Coronary artery (tissue), 2 donors: ENCODE data around the gene SH3BGR.

Source experiments
- DNase-seq: peaks from one replicate; pipeline ENCODE4 v3.0.0-alpha.2; 2017; ENCODE audit warnings: low spot score
- H3K27ac ChIP-seq, 2 donors: fragments of 200-600 bp; sonication (generic); one replicate each; pipeline ENCODE4 v1.5.1; 2016 to 2019
- H3K4me3 ChIP-seq: fragments of 200-600 bp; sonication (generic); 2 replicates; pipeline ENCODE4 v1.5.1; 2016; ENCODE audit warnings: mild to moderate bottlenecking, moderate library complexity
- TF ChIP-seq, protein P1 (sequence below): fragments of 200-600 bp; sonication (generic); IDR thresholded peaks from one replicate; pipeline ENCODE4 v1.5.1; 2019; ENCODE audit warnings: antibody characterized with exemption

SH3BGR gene

GRCh38 chr21:39474611-39475010 lies 22.8 kb downstream of the SH3BGR start:
- DNase-seq: no peak
- TF ChIP-seq, protein P1, sequence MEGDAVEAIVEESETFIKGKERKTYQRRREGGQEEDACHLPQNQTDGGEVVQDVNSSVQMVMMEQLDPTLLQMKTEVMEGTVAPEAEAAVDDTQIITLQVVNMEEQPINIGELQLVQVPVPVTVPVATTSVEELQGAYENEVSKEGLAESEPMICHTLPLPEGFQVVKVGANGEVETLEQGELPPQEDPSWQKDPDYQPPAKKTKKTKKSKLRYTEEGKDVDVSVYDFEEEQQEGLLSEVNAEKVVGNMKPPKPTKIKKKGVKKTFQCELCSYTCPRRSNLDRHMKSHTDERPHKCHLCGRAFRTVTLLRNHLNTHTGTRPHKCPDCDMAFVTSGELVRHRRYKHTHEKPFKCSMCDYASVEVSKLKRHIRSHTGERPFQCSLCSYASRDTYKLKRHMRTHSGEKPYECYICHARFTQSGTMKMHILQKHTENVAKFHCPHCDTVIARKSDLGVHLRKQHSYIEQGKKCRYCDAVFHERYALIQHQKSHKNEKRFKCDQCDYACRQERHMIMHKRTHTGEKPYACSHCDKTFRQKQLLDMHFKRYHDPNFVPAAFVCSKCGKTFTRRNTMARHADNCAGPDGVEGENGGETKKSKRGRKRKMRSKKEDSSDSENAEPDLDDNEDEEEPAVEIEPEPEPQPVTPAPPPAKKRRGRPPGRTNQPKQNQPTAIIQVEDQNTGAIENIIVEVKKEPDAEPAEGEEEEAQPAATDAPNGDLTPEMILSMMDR: no peak
- no peak overlapping the region for H3K27ac ChIP-seq
- H3K4me3 ChIP-seq: no peak overlapping the region

DNA sequence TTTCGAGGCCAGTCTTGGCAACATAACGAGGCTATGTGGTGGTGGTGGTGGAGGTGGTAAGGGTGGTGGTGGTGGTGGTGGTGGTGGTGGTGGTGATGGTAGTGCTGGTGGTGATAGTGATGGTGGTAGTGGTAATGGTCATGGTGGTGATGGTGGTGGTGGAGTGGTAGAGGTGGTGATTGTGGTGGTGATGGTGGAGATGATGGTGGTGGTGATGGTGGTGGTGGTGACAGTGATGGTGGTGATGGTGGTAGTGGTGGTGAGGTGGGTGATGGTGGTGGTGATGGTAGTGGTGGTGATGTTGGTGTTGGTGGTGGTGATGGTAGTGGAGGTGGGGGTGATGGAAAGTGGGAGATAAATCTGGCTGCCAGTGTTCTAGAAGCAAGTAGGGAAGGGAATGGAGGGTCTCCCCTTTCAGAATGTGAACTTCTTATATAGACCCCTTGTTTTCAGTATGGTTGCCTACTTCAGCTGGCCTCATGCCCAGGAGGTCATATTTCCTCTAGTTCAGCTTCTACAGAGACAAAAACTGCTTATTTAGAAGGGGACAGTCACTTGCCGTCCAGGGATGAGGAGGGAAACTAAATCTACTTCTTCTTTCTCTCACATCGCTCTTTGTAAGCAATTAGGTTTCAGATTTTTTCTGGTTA lies 27.5 kb downstream of the SH3BGR start:
- Histone ChIP-seq H3K4me3 (no peak overlapping the region), H3K27ac (no peak overlapping the region)
- TF ChIP-seq, protein P1: no peak
- DNase-seq: no peak

DNA sequence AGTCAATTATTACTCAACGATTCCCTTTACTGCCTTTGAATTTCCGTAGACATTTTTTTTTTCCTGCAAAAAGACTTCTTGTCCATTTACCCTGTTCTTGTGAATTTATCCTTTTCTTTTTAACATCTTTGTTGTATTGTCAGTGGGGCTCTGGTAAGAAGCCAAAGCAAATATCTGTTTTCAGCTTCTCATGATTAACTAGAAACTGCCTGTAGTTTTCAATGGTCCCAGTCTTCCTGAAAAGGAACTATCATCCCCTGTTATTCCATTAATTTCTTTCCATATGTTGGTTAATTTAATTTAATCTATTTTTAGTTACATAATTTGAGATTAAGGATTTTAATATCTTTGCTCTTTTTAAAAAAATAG lies 28.0 kb downstream of the SH3BGR start:
- H3K27ac ChIP-seq: no peak overlapping the region
- TF ChIP-seq, protein P1: no peak
- DNase-seq: no peak
- H3K4me3 ChIP-seq: no peak overlapping the region

DNA sequence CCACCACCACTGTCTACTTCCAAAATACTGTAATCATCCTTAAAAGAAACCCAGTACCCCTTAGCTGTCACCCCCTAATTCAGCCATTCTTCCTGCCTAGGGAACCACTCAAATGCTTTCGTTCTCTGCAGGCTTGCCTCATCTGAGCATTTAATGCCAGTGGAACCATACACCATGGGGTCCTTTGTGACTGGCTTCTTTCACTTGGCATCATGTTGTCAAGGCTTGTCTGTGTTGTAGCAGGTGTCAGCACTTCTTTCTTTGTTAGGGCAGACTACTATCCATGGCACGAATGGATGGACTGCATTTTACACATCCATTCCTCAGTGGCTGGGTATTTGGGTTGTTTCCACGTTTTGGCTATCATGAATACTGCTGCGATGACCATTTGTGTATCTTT lies 28.5 kb downstream of the SH3BGR start:
- TF ChIP-seq, protein P1: no peak
- no peak overlapping the region for H3K27ac ChIP-seq
- no peak overlapping the region for H3K4me3 ChIP-seq
- no peak for DNase-seq

DNA sequence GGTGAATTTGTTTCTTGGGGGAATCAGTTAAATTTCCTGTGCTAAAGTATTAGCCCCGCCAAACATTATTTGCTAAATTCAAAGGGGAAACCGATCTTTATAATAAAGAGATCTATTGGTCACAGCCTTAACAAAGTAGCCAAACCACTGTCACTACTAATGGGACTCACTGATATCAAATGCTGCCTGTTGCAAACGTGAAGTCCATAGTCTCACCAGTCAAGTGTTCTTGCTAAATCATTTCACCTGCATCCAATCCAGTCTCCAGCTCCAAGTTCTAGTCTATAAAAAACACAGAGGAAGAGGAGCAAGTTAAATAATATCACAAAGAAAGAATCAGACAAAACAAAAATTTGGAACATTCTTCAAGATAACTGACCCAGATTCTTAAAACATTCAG lies 30.1 kb downstream of the SH3BGR start:
- no peak for DNase-seq
- H3K27ac ChIP-seq: no peak overlapping the region
- no peak overlapping the region for H3K4me3 ChIP-seq
- TF ChIP-seq, protein P1: no peak

DNA sequence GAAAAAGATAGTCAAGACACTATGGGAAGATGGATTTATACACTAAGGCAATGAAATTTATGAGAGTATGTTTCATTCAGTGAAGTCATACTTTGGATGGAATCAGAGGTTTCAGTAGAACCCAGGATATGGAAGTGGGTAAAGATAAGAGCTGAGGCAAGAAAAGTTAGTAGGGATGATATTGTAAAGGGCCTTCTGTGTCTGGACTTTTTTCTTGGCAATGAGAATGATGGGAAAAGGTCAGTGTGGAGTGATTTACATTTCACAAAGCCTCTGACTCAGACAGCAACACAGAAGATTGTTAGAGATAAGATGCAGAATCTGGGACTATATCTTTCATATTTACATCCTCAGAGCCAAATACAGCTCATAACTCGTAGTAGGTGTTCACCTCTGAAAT lies 32.1 kb downstream of the SH3BGR start:
- TF ChIP-seq, protein P1: no peak
- no peak overlapping the region for H3K27ac ChIP-seq
- no peak for DNase-seq

DNA sequence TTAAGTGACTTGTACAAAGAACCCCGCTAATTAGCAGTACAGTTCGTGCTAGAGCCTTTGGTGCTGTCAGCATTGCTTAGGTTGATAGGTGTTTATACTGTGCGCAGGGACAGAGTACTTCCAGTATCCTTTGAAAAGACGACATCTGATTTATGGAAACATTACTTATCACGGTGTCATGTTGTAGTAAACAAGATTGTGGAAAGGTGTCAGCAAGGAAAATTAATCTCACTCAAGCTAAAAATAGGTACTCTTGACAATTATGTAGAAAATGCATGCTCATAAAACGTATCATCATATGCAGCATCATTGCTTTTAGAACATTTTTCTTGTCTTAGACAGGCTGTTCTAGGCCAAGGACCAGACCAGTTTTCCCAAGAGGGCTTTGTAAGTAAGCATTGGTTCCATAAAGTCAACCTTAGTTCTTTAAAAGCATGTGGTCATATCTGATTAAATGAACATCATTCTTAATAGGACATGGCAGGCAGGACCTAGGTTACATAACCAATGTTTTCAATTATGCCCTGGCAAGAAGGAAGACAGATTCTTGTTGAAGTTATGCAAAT lies 33.0 kb downstream of the SH3BGR start:
- TF ChIP-seq, protein P1: no peak
- H3K4me3 ChIP-seq: no peak overlapping the region
- H3K27ac ChIP-seq: no peak overlapping the region
- no peak for DNase-seq

More for the DNA sequence above, 32.1 kb downstream of the SH3BGR start:
- H3K4me3 ChIP-seq: no peak overlapping the region
